IPS-NIHi11 (cell line): Measurements from ENCODE around the gene MAGI1.
"Not testable (repeated sequence)": the region's sequence is repeated elsewhere in the genome, so short reads cannot be mapped to it uniquely, and the experiment has no call there.

ENCODE experiments used
- DNase-seq: peaks from one replicate; pipeline ENCODE4 v3.0.0; 2012; ENCODE audit warnings: mixed read lengths, low spot score

MAGI1 gene

DNA sequence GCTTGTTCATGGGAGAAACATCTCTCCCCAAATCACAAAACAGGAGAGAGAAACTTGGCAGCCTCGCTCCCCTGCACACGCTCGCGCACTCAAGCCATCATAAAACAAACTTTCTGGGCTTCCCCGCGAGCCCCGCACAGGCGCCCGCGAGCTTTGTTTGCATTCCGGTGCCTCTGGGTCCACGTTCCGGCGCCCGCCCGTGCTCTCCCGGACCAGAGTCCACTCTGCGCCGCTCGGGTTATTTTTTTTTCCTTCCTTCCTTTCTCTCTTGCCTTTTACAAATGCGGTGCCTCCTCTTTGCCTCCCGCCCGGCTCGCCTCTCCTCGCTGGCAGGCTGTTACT, 363 bp downstream of the MAGI1 start:
- peak; percentile 36 for DNase-seq

GRCh38 chr3:66037986-66038369, 740 bp downstream of the MAGI1 start:
- no peak for DNase-seq

- DNase-seq = peak; percentile 61
Observed at GRCh38 chr3:66037330-66037985, 1.3 kb downstream of the MAGI1 start.

GRCh38 chr3:66036586-66037148, 2.1 kb downstream of the MAGI1 start:
- peak; percentile 41 for DNase-seq

DNA sequence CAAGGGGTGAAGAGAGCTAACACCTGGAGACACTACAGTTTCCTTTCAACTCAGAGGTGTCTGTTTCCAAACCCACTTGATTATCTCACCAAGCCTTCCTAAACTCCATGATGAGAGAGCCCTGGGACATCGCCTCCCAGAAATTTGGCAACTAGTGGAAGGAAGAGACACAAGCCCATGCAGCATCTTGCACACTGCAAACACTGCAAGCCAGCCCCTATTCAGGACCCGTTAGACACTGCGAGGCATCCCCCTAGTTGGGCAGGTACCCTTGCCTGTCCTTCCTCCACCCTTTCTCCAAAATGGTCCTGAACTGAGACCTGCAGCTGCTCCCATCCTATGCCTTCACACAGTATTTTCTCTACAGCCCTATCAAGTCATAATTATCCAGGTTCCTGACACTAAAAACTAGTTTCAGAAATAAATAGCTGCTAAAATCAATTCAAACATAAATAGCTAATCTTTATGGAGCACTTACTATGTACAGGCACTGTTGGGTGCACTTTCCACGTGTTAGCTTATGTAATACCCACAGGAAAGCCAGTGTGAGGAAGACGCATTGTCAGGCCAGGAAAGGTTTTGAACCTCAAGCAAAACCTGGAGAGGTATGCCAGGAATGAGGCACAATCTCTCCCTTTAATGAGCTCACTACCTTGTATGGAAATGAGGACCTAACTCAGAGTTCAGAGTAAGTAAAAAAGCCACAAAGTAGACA, 2.8 kb downstream of the MAGI1 start:
- DNase-seq = peak; percentile 61

GRCh38 chr3:66033241-66034138, 5.2 kb downstream of the MAGI1 start:
- no peak for DNase-seq

- DNase-seq = no peak
Observed at GRCh38 chr3:66031102-66031698, 7.5 kb downstream of the MAGI1 start.

DNA sequence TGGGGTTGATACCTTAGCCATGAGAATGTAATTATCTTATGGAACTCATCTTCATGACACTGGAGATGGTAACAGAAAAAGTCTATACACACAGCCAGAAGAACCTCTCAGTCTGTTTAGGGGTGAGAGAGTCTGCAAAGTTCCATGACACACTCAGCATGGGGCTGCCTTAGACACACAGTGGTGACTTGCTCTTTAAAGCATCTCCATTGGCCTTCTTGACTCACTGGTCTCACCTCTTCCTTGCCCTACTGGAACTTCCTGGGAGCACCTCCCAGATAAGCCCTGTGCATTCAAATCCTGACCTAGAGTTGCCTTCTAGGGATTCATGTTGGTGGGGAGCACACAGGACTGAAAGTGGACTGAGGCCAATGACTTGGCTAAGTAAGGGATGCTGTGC, 9.3 kb downstream of the MAGI1 start:
- DNase-seq = no peak

GRCh38 chr3:66029014-66029413, 9.7 kb downstream of the MAGI1 start:
- no peak for DNase-seq

GRCh38 chr3:66028457-66028856, 10.3 kb downstream of the MAGI1 start:
- DNase-seq = no peak

DNA sequence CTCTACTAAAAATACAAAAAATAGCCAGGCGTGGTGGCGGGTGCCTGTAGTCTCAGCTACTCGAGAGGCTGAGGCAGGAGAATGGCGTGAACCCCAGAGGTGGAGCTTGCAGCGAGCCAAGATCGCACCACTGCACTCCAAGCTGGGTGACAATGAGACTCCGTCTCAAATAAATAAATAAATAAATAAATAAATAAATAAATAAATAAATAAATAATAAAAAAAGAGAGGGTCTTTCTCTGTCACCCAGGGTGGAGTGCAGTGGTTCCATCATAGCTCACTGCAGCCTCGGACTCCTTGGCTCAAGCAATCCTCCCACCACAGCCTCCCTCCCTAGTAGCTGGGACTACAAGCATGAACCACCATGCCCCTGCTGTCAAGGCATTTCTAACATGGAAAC, 11.6 kb downstream of the MAGI1 start:
- not testable (repeated sequence) for DNase-seq

GRCh38 chr3:66023738-66024385, 14.9 kb downstream of the MAGI1 start:
- no peak for DNase-seq

- no peak for DNase-seq
Observed at GRCh38 chr3:66023229-66023628, 15.5 kb downstream of the MAGI1 start.

DNA sequence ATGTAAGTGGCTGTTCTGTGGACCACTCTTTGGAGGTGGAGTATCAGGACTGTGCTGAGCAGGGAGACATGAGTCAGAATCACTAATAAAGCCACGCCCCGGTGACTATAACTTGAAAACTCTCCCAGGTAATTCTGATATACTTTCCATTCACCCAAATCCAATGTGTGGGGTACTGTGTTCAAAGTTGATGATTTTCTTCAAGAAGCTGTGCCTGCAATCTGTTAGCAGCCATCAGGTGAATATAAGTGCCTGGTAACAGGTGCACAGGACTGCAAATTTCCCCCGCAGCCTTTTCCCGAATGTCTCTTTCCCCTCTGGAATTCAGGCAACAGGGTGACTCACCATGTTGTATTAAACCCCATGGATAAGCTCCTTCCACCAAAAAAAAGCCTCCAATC, 17.0 kb downstream of the MAGI1 start:
- DNase-seq = peak; percentile 33

- no peak for DNase-seq
Observed at GRCh38 chr3:66019896-66020295, 18.8 kb downstream of the MAGI1 start.

GRCh38 chr3:66018057-66019033, 20.4 kb downstream of the MAGI1 start:
- DNase-seq = no peak

DNA sequence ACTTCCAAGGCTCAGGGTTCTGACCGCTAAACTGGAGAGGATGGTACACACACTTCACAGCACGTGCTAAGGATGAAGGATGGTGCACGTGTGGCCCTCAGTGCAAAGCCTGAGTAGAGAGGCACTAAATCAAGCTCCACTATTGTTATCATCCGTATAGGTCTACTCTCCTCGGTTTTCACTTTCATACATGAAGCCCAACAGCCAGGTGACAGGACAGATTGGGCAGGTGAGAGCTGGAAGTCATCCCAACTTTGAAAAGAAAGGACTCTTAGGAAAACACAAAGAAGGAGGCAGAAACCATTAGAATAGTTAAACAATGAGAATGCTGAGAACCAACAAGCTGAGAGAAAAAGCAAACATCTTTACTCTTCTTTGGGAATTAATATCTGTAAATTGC, 21.1 kb downstream of the MAGI1 start:
- no peak for DNase-seq

GRCh38 chr3:66017084-66017483, 21.6 kb downstream of the MAGI1 start:
- no peak for DNase-seq

- no peak for DNase-seq
Observed at GRCh38 chr3:66015841-66016240, 22.9 kb downstream of the MAGI1 start.

GRCh38 chr3:66014651-66015050, 24.1 kb downstream of the MAGI1 start:
- no peak for DNase-seq
